ENCODE measurements around the gene EIF3M.

- TF ChIP-seq, protein P1, sequence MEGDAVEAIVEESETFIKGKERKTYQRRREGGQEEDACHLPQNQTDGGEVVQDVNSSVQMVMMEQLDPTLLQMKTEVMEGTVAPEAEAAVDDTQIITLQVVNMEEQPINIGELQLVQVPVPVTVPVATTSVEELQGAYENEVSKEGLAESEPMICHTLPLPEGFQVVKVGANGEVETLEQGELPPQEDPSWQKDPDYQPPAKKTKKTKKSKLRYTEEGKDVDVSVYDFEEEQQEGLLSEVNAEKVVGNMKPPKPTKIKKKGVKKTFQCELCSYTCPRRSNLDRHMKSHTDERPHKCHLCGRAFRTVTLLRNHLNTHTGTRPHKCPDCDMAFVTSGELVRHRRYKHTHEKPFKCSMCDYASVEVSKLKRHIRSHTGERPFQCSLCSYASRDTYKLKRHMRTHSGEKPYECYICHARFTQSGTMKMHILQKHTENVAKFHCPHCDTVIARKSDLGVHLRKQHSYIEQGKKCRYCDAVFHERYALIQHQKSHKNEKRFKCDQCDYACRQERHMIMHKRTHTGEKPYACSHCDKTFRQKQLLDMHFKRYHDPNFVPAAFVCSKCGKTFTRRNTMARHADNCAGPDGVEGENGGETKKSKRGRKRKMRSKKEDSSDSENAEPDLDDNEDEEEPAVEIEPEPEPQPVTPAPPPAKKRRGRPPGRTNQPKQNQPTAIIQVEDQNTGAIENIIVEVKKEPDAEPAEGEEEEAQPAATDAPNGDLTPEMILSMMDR (IDR thresholded peaks at IDR 0.05; ENCODE audit: extremely low read depth in 1 of 2, insufficient read depth in 1 of 2, low read depth in 1 of 2, low read length in 2 of 2): no peak
- no peak for TF ChIP-seq EZH2 (IDR thresholded peaks at IDR 0.05; ENCODE audit: borderline replicate concordance, low read depth, low read length, severe bottlenecking)
Observed at GRCh38 chr11:32597921-32598320, 14.3 kb downstream of the EIF3M start.

All from endothelial cell of umbilical vein (primary cell).